CD4-positive, alpha-beta memory T cell (primary cell): ENCODE measurements around the gene TOR3A. TPM values are rescaled to one million over a fixed set of nuclear protein-coding genes. Genes with fewer than 3 reads are reported as not detected.

Source experiments
- CTCF ChIA-PET: fragments of 350-600 bp; sonication (Branson Sonifier 250); formaldehyde crosslinking; loops from one replicate; lab custom pipeline; 2021; ENCODE audit warnings: inconsistent platforms; ENCODE audit not compliant: partially characterized antibody; lab: Charles Lee
- POLR2A ChIA-PET: fragments of 350-600 bp; sonication (Branson Sonifier 250); formaldehyde crosslinking; loops from one replicate; lab custom pipeline; 2021; ENCODE audit not compliant: partially characterized antibody; lab: Charles Lee
- DNase-seq, 5 donors: peaks; one replicate each; pipeline versions ENCODE4 v3.0.0 to v3.0.0-alpha.2; 2020 to 2022; ENCODE audit warnings: mixed read lengths in 1 of 5
- H3K27ac ChIP-seq: one replicate; pipeline ENCODE4 v1.7.0; 2013; ENCODE audit warnings: low read depth, low read length
- H3K27me3 ChIP-seq: 2 replicates; pipeline ENCODE4 v1.7.0; 2013; ENCODE audit warnings: mild to moderate bottlenecking, low read length, moderate library complexity; ENCODE audit not compliant: insufficient read depth
- H3K36me3 ChIP-seq: 2 replicates; pipeline ENCODE4 v1.7.0; 2013; ENCODE audit warnings: mild to moderate bottlenecking, low read length, moderate library complexity; ENCODE audit not compliant: insufficient read depth
- H3K4me1 ChIP-seq: 2 replicates; pipeline ENCODE4 v1.7.0; 2013; ENCODE audit warnings: mild to moderate bottlenecking, low read length, moderate library complexity; ENCODE audit not compliant: insufficient read depth
- H3K4me3 ChIP-seq, 2 donors: one replicate each; pipeline ENCODE4 v1.7.0; 2013; ENCODE audit warnings: low read length in 2 of 2, mild to moderate bottlenecking in 1 of 2
- H3K9me3 ChIP-seq, 2 donors: one replicate each; pipeline ENCODE4 v1.7.0; 2013; ENCODE audit warnings: low read length in 2 of 2, control low read depth in 1 of 2; ENCODE audit not compliant: control insufficient read depth in 1 of 2
- H3K27ac Mint-ChIP-seq, 7 donors: one replicate each; pipeline ENCODE4 v1.8.0; 2020 to 2021; ENCODE audit warnings: mixed read lengths in 7 of 7, mild to moderate bottlenecking in 6 of 7, inconsistent platforms in 3 of 7, moderate library complexity in 3 of 7
- H3K27me3 Mint-ChIP-seq, 2 donors: one replicate each; pipeline ENCODE4 v1.8.0; 2020 to 2021; ENCODE audit warnings: mixed read lengths in 2 of 2
- H3K36me3 Mint-ChIP-seq, 2 donors: one replicate each; pipeline ENCODE4 v1.8.0; 2020 to 2021; ENCODE audit warnings: mixed read lengths in 2 of 2, inconsistent platforms in 1 of 2, mild to moderate bottlenecking in 1 of 2
- H3K4me1 Mint-ChIP-seq, 4 donors: one replicate each; pipeline ENCODE4 v1.8.0; 2020 to 2021; ENCODE audit warnings: mixed read lengths in 4 of 4, mild to moderate bottlenecking in 1 of 4
- H3K4me3 Mint-ChIP-seq, 8 donors: one replicate each; pipeline ENCODE4 v1.8.0; 2020 to 2021; ENCODE audit warnings: mixed read lengths in 8 of 8, mild to moderate bottlenecking in 7 of 8, moderate library complexity in 6 of 8, inconsistent platforms in 3 of 8
- H3K9me3 Mint-ChIP-seq, 8 donors: one replicate each; pipeline ENCODE4 v1.8.0; 2020 to 2021; ENCODE audit warnings: mixed read lengths in 8 of 8, mild to moderate bottlenecking in 5 of 8, inconsistent platforms in 3 of 8, moderate library complexity in 1 of 8
- intact Hi-C: fragments of 100-400 bp; cut with micrococcal nuclease; formaldehyde crosslinking; loops from one replicate; pipeline ENCODE4 v1.15.1; 2023
- polyA plus RNA-seq, 2 donors: library from polyadenylated mRNA; unstranded; fragments of 300-500 nt; fragmentation: Illumina TruSeq; gene quantifications; one replicate each; pipeline ENCODE4 v1.2.3, GENCODE V29; 2021
- total RNA-seq, 2 experiments: library from RNA; stranded (reverse); gene quantifications; one replicate each; pipeline ENCODE4 v1.2.3, GENCODE V29; 2021

The TOR3A gene
- total and polyA plus RNA-seq, 4 experiments from 2014 or later = 25.4 to 51.3 (median 32.2) TPM

DNA sequence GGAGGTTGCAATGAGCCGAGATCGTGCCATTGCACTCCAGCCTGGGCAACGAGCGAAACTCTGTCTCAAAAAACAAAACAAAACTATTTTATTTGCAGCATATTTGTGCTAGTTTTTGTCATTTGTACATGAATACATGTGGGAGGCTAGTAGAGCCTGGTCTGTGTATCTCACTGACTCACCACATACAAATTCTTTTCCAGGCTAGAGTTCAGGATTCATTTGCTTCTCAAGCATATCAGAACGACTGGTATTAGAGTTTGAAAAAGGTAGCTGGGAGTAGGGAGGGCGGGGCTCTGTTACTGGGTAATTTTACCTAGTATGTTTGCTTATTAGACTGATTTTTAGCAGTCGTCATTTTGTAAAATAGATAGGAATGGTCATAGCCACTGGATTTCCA is 4.5 kb upstream of the TOR3A start:
- H3K9me3 ChIP-seq = no peaks in the 10 kb centered on the region
- peaks cover 9% of the 10 kb centered on the region for H3K4me1 ChIP-seq
- no peak overlapping the region for H3K4me3 Mint-ChIP-seq
- no peak overlapping the region for H3K4me3 ChIP-seq
- H3K27me3 ChIP-seq = no peaks in the 10 kb centered on the region
- no peaks in the 10 kb centered on the region for H3K36me3 ChIP-seq
- no peaks in the 10 kb centered on the region for H3K9me3 Mint-ChIP-seq
- H3K36me3 Mint-ChIP-seq = peaks cover 7 to 19% of the 10 kb centered on the region in 2 donors
- intact Hi-C loops = loop anchor here (5.0 kb wide), 2 partner anchors 115 to 535 kb away; no protein-coding TSS in a partner anchor
- DNase-seq = no peak
- peak overlapping the region in 1 of 7 donors; percentile 70 for H3K27ac Mint-ChIP-seq
- ChIA-PET CTCF (interaction anchor here (1.2 to 8.4 kb wide), 5 partner anchors 40 to 737 kb away, joined by 4 to 97 read pairs (median 13); partner anchors contain the start of gene AXDND1), POLR2A (no interaction called here)
- no peak overlapping the region for H3K27ac ChIP-seq
- peaks cover 13 to 19% (median 15%) of the 10 kb centered on the region in 4 donors for H3K4me1 Mint-ChIP-seq
- H3K27me3 Mint-ChIP-seq = no peaks in the 10 kb centered on the region

DNA sequence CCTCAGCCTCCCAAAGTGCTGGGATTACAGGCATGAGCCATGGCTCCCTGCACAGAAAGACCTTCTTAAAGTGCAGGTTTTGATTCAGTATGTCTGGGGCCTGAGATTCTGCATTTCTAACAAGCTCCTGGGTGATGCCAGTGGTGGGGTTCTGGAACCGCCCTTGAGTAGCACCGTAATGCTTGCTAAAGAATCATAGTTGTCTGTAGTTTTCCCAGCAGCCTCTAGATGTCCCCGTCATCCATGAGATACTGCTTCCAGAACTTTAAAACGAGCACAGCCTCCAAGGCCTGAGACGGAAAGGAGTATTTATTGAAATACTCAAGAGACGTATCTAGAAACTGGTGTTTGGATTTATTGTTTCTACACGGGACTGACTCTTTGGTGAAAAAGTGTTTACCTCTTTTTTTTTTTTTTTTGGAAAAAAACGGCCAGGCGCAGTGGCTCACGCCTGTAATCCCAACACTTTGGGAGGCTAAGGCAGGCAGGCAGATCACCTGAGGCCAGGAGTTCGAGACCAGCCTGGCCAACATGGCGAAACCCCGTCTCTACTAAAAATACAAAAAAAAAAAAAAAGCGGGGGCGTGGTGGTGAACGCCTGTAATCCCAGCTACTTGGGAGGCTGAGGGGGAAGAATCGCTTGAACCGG is 2.6 kb upstream of the TOR3A start:
- CTCF ChIA-PET = interaction anchor here (0.7 to 8.4 kb wide), 26 partner anchors 8 to 736 kb away, joined by 3 to 97 read pairs (median 5); partner anchors contain the start of genes AXDND1 and SOAT1

GRCh38 chr1:179080866-179081686 is 794 bp upstream of the TOR3A start:
- H3K9me3 Mint-ChIP-seq = no peaks in the 10 kb centered on the region
- Histone ChIP-seq H3K9me3 (no peaks in the 10 kb centered on the region), H3K4me1 (peaks cover 23% of the 10 kb centered on the region), H3K27ac (peak overlapping the region; percentile 81), H3K27me3 (no peaks in the 10 kb centered on the region), H3K4me3 (peak overlapping the region; percentile 57 to 74), H3K36me3 (peaks cover 3% of the 10 kb centered on the region)
- peak overlapping the region; percentile 93 to 98 (median 97) for H3K27ac Mint-ChIP-seq
- ChIA-PET POLR2A (interaction anchor here (0.8 to 4.3 kb wide), 11 partner anchors 11 to 873 kb away, joined by 3 to 27 read pairs (median 5); partner anchors contain the start of genes AXDND1, FAM20B, SOAT1 and TOR1AIP1), CTCF (interaction anchor here (0.7 to 8.4 kb wide), 10 partner anchors 14 to 729 kb away, joined by 3 to 97 read pairs (median 8); partner anchors contain the start of genes AXDND1 and SOAT1)
- intact Hi-C loops = no loop called here
- H3K4me3 Mint-ChIP-seq = peak overlapping the region; percentile 93 to 98 (median 96)
- peaks cover 15 to 37% (median 24%) of the 10 kb centered on the region in 4 donors for H3K4me1 Mint-ChIP-seq
- H3K27me3 Mint-ChIP-seq = no peaks in the 10 kb centered on the region
- DNase-seq = peak; percentile 13 to 80 (median 43)
- H3K36me3 Mint-ChIP-seq = peaks cover 0 to 13% of the 10 kb centered on the region in 2 donors

More for the DNA sequence above, 2.6 kb upstream of the TOR3A start:
- Histone ChIP-seq H3K4me3 (no peak overlapping the region), H3K36me3 (no peaks in the 10 kb centered on the region), H3K4me1 (peaks cover 23% of the 10 kb centered on the region), H3K9me3 (no peaks in the 10 kb centered on the region), H3K27ac (no peak overlapping the region), H3K27me3 (no peaks in the 10 kb centered on the region)
- intact Hi-C loops = loop anchor here (1.0 to 5.0 kb wide), 5 partner anchors 42 to 537 kb away; partner anchors contain the start of gene SOAT1
- peaks cover 15 to 33% (median 21%) of the 10 kb centered on the region in 4 donors for H3K4me1 Mint-ChIP-seq
- POLR2A ChIA-PET = interaction anchor here (4.3 kb wide), 1 partner anchor 286 kb away, joined by 27 read pairs; the partner anchor contains the start of gene AXDND1
- H3K9me3 Mint-ChIP-seq = no peaks in the 10 kb centered on the region
- DNase-seq = peak; percentile 53 to 68 (median 63)
- peak overlapping the region; percentile 0 to 84 (median 56) for H3K27ac Mint-ChIP-seq
- no peaks in the 10 kb centered on the region for H3K27me3 Mint-ChIP-seq
- H3K36me3 Mint-ChIP-seq = peaks cover 0 to 11% of the 10 kb centered on the region in 2 donors
- peak overlapping the region in 3 of 8 donors; percentile 9 to 51 (median 31) for H3K4me3 Mint-ChIP-seq

GRCh38 chr1:179082333-179082998 is 596 bp downstream of the TOR3A start:
- Histone ChIP-seq H3K4me3 (peak overlapping the region; percentile 57 to 74), H3K27me3 (no peaks in the 10 kb centered on the region), H3K27ac (peak overlapping the region; percentile 81), H3K9me3 (no peaks in the 10 kb centered on the region), H3K4me1 (peaks cover 23% of the 10 kb centered on the region), H3K36me3 (peaks cover 5% of the 10 kb centered on the region)
- peak overlapping the region; percentile 92 to 98 (median 97) for H3K27ac Mint-ChIP-seq
- ChIA-PET CTCF (interaction anchor here (1.5 to 8.4 kb wide), 2 partner anchors 287 to 732 kb away, joined by 6 to 97 read pairs; no protein-coding TSS in a partner anchor), POLR2A (interaction anchor here (0.8 to 4.3 kb wide), 8 partner anchors 10 to 871 kb away, joined by 3 to 27 read pairs (median 5); partner anchors contain the start of genes AXDND1, FAM20B and SOAT1)
- H3K9me3 Mint-ChIP-seq = no peaks in the 10 kb centered on the region
- H3K4me3 Mint-ChIP-seq = peak overlapping the region; percentile 93 to 98 (median 96)
- peak; percentile 25 to 43 (median 34) for DNase-seq
- H3K27me3 Mint-ChIP-seq = no peaks in the 10 kb centered on the region
- intact Hi-C loops = loop anchor here (2.0 kb wide), 1 partner anchor 56 kb away; no protein-coding TSS in a partner anchor
- peaks cover 15 to 37% (median 27%) of the 10 kb centered on the region in 4 donors for H3K4me1 Mint-ChIP-seq
- peaks cover 3 to 18% of the 10 kb centered on the region in 2 donors for H3K36me3 Mint-ChIP-seq

GRCh38 chr1:179082999-179083335 is 1.1 kb downstream of the TOR3A start:
- H3K4me3 ChIP-seq = peak overlapping the region; percentile 57 to 74
- DNase-seq = peak; percentile 15 to 48 (median 26)
- H3K9me3 ChIP-seq = no peaks in the 10 kb centered on the region
- H3K36me3 ChIP-seq = peaks cover 10% of the 10 kb centered on the region
- intact Hi-C loops = loop anchor here (2.0 kb wide), 1 partner anchor 56 kb away; no protein-coding TSS in a partner anchor
- peak overlapping the region; percentile 81 for H3K27ac ChIP-seq
- H3K9me3 Mint-ChIP-seq = no peaks in the 10 kb centered on the region
- H3K27me3 Mint-ChIP-seq = no peaks in the 10 kb centered on the region
- H3K27ac Mint-ChIP-seq = peak overlapping the region; percentile 92 to 98 (median 97)
- H3K4me1 ChIP-seq = peaks cover 23% of the 10 kb centered on the region
- peaks cover 15 to 37% (median 27%) of the 10 kb centered on the region in 4 donors for H3K4me1 Mint-ChIP-seq
- peaks cover 3 to 20% of the 10 kb centered on the region in 2 donors for H3K36me3 Mint-ChIP-seq
- CTCF ChIA-PET = interaction anchor here (1.5 to 8.4 kb wide), 2 partner anchors 286 to 732 kb away, joined by 6 to 97 read pairs; no protein-coding TSS in a partner anchor
- POLR2A ChIA-PET = interaction anchor here (0.7 to 4.3 kb wide), 4 partner anchors 9 to 283 kb away, joined by 3 to 27 read pairs (median 18); partner anchors contain the start of genes AXDND1 and SOAT1
- H3K4me3 Mint-ChIP-seq = peak overlapping the region; percentile 93 to 98 (median 96)
- no peaks in the 10 kb centered on the region for H3K27me3 ChIP-seq

GRCh38 chr1:179083533-179083932 is 1.7 kb downstream of the TOR3A start:
- H3K4me3 ChIP-seq = no peak overlapping the region
- DNase-seq = peak in 2 of 5 donors; percentile 6 to 13
- Mint-ChIP-seq H3K9me3 (no peaks in the 10 kb centered on the region), H3K4me1 (peaks cover 15 to 37% (median 27%) of the 10 kb centered on the region in 4 donors), H3K4me3 (peak overlapping the region; percentile 93 to 98 (median 96)), H3K27me3 (no peaks in the 10 kb centered on the region), H3K27ac (peak overlapping the region; percentile 68 to 98 (median 91)), H3K36me3 (peaks cover 3 to 23% of the 10 kb centered on the region in 2 donors)
- peaks cover 10% of the 10 kb centered on the region for H3K36me3 ChIP-seq
- H3K27ac ChIP-seq = peak overlapping the region; percentile 81
- no peaks in the 10 kb centered on the region for H3K27me3 ChIP-seq
- POLR2A ChIA-PET = interaction anchor here (0.7 to 4.3 kb wide), 3 partner anchors 211 to 282 kb away, joined by 3 to 27 read pairs (median 25); partner anchors contain the start of genes AXDND1 and SOAT1
- no peaks in the 10 kb centered on the region for H3K9me3 ChIP-seq
- intact Hi-C loops = loop anchor here (2.0 kb wide), 1 partner anchor 57 kb away; no protein-coding TSS in a partner anchor
- peaks cover 23% of the 10 kb centered on the region for H3K4me1 ChIP-seq
- CTCF ChIA-PET = interaction anchor here (1.5 to 8.4 kb wide), 2 partner anchors 286 to 731 kb away, joined by 6 to 97 read pairs; no protein-coding TSS in a partner anchor
